Right lobe of liver (tissue), 4 donors: ENCODE measurements around the gene CCNA2.

ENCODE experiments used
- POLR2A ChIP-seq: fragments of 450-650 bp; IDR thresholded peaks from one replicate; pipeline ENCODE4 v1.6.1; 2017; ENCODE audit warnings: antibody characterized with exemption, mild to moderate bottlenecking
- TF ChIP-seq, protein P1 (sequence below), 4 donors: fragments of 200-600 bp in 3 of 4; fragments of 450-650 bp in 1 of 4; IDR thresholded peaks; one replicate each; pipeline versions ENCODE4 v1.5.1 to v1.8.0; 2016 to 2022; ENCODE audit warnings: antibody characterized with exemption in 4 of 4, mild to moderate bottlenecking in 2 of 4
- donor health status: DM: no; HTN: no; CAD: no.
- donor health status: DM: no; HTN: no; CAD: no.
- donor health status: DM: no; HTN: yes; CAD: no.

DNA sequence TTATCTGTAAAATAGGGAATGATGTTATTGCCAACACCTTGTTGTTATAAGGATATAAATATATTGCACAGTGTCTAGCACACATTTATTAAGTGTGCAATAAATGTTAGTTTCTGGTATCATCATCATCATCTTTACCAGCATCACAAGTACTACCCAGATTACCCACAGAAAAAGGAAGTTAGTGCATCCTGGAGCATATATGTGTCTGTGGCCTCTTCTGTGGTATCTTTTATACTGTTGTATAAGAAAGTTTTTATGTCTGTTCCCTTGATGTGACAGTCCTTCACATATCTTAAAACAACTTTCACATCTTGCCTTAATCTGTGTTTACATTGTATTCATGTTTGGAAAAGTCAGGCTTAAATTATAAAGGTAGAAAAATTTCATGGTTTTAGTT is 12.6 kb downstream of the CCNA2 start:
- TF ChIP-seq, protein P1, sequence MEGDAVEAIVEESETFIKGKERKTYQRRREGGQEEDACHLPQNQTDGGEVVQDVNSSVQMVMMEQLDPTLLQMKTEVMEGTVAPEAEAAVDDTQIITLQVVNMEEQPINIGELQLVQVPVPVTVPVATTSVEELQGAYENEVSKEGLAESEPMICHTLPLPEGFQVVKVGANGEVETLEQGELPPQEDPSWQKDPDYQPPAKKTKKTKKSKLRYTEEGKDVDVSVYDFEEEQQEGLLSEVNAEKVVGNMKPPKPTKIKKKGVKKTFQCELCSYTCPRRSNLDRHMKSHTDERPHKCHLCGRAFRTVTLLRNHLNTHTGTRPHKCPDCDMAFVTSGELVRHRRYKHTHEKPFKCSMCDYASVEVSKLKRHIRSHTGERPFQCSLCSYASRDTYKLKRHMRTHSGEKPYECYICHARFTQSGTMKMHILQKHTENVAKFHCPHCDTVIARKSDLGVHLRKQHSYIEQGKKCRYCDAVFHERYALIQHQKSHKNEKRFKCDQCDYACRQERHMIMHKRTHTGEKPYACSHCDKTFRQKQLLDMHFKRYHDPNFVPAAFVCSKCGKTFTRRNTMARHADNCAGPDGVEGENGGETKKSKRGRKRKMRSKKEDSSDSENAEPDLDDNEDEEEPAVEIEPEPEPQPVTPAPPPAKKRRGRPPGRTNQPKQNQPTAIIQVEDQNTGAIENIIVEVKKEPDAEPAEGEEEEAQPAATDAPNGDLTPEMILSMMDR (IDR thresholded peaks at IDR 0.05), result no peak
- TF ChIP-seq POLR2A, result no peak
